HG03460 (cell line): Measurements from ENCODE around the gene C5orf58.

Source experiments
- ATAC-seq: cut with Tn5 transposase; IDR thresholded peaks from one replicate; pipeline ENCODE4 v1.9.1; 2021; ENCODE audit not compliant: unreplicated experiment

The C5orf58 gene

GRCh38 chr5:170252720-170253350 lies 20.1 kb downstream of the C5orf58 start:
- ATAC-seq = no peak

DNA sequence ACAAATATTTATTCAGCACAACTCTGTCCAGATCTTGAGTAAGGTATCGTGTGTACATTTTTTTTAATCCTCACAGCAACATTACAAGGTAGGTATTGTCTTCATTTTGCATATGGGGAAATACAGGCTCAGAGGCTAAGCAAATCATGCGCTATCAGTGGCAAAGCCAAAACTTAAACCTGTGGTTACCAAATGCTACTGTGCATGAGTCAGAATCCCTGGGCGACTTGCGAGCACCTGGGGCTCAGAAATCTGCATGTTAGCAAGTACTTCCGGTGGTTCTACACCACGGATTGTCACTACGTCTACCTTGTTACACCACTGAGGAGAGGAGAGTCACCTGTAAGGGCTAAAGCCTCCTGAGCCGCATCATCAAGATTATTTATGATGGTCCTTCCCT lies 21.3 kb downstream of the C5orf58 start:
- ATAC-seq = peak; percentile 95

GRCh38 chr5:170256571-170256970 lies 23.8 kb downstream of the C5orf58 start:
- no peak for ATAC-seq

DNA sequence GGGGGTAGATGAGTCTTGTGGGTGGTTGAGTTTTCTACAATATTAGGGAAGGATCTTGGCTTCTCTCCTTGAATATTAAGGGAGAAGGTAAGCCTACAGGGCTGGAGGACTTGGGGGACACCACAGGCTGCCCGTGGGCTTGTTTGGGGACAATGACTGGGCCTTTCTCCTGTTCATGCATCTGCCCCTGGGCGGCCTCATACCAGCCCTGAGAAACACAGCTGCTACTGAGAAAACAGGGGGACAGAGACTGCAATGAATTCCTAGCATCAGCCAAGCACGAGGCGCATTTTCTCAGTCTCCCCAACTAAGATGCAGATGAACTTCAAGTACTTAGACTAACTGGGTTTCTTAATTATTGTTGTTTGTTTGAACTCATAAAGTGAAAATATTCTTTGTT lies 24.6 kb downstream of the C5orf58 start:
- no peak for ATAC-seq

GRCh38 chr5:170261528-170262043 lies 28.8 kb downstream of the C5orf58 start:
- no peak for ATAC-seq

DNA sequence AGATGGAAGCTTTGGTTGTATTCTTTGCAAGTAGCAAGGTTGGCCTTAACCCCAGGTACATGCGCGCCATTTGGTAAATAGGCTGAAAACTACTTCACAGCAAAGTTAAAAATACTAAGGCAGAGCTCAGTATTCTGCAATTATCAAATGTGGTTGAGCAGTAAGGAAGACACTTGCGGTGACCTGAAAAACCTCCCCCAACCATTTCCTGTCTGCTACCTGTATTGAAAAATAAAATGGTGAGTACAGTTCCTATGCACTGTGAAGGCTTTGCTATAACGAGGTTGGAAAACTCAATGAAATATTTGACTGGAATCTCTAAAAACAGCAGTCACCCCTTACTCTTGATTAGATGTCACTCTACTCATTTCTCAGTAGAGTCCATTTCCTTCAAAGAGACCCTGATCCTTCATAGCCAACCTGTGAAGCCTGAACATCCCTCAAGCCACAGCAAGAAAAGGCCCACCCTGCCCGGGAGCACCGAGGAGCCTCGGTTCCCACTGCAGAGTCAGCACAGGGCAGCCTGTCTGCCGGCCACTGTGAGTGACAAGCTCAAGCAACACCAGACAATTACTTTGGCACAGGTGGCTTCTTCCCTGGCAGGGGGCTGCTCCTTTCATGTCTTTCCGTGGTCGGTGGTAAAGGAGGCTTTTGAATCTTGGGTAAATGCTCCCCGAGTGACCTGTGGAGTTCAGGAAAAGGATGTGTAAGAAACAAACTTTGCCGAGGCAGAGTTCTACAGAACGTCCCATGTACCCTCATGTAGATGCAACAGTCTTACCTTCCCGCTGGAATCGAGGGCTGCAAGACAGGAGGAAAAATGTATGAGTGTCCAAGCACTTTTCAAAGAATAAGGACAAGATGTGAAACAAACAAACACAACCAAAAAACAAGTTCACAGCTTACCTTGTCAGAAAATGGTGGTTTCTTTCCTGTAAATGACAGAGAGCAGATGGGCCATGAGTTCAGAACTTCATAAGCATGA lies 29.6 kb downstream of the C5orf58 start:
- no peak for ATAC-seq

DNA sequence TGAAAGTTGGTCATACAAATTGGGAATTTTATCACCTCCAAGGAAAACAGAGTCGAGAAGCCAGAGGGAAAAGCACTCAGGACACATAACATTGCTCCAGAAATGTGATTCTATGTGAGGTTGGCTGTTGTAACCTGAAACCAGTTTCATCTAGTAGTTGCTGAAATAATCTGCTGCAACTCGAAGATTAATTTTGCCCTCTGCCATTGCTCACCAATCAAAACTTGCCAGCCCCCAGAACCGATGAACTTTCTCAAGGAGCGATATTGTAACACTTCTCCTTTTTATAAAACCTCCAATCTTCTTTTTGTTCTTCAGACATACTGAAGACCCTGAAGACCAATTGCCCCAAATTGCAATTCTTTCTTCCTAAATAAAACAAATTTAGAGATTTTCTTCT lies 31.1 kb downstream of the C5orf58 start:
- ATAC-seq = no peak

- ATAC-seq = no peak
Observed at GRCh38 chr5:170265522-170265921, 32.7 kb downstream of the C5orf58 start.

- ATAC-seq = no peak
Observed at GRCh38 chr5:170266570-170267381, 34.0 kb downstream of the C5orf58 start.

- ATAC-seq = peak; percentile 86
Observed at GRCh38 chr5:170267431-170268152, 34.8 kb downstream of the C5orf58 start.

DNA sequence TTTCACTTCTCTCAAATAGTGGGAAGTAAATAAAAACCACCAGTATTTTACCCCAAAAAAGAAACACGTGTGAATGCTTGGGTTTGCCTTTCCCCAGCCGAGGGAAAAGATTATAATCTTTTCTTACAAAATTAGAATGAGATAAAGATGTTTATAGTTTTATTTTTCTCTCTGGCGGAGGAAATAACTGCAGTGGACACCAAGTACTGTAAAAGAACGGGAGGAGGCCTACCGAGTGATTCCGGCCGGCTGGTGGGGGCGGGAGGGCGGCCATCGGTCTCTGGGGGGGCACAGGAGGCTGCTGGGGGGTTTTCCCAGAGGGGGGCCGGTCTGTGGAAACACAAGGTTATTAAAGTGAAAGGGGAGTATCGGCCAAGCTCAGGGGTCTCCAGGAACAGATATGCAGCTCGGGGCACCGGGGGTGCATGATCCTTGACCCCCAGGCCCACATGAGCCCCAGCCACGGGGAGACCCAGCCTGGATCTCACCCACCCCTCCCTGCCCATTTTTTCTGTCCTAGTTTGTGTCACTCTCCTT lies 35.4 kb downstream of the C5orf58 start:
- no peak for ATAC-seq

DNA sequence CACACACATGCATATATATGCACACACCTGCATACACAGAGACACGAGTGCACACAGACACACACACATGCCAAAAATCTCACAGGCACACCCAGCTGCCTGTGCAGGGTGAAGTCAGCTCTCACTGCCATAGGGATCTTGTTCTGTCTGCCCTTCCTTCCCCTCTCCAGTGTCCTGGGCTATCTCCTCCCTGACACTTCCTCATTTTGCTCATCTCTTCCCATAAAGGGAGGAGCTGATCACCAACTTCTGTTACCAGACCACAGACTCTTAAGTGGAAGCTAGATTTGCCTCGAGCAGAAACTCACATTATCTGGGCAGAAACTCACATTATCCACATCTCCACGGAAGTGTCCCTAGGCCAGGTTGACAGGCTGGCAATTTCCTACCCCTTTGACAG lies 36.1 kb downstream of the C5orf58 start:
- no peak for ATAC-seq

GRCh38 chr5:170269579-170269978 lies 36.8 kb downstream of the C5orf58 start:
- no peak for ATAC-seq

- no peak for ATAC-seq
Observed at GRCh38 chr5:170270293-170271069, 37.7 kb downstream of the C5orf58 start.

DNA sequence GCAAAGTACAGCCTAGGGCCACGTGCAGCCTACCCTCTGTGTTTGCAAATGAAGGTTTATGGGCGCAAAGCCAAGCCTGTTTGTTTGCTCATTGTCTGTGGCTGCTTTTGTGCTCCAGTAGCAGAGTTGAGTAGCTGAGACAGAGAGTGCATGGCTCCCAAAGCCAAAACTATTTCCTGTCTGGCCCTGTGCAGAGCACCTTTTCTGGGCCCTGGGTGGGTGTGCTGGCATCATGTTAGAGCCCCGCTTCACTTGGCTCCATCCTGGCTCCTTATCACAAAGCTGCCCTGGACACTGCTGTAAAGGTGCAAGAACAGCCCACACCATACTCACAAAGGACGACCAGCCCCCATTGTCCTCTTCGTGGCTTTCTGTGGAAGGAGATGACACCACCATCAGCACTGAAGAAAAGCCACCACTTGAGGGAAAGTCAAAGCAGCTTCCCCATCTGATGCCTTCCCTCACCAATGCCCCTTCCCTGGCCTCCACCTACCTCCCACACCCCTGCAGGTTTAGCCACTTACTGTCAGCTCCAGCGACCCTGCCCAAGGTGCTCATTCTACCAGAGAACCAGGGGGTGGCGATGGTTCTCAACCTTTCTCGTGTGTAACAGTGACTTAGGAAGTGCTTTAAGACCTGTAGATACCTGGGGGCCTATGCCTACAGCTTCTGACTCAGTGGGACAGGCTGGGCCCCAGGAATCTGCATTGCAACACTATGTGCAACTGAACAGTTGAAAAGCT lies 41.4 kb downstream of the C5orf58 start:
- no peak for ATAC-seq

DNA sequence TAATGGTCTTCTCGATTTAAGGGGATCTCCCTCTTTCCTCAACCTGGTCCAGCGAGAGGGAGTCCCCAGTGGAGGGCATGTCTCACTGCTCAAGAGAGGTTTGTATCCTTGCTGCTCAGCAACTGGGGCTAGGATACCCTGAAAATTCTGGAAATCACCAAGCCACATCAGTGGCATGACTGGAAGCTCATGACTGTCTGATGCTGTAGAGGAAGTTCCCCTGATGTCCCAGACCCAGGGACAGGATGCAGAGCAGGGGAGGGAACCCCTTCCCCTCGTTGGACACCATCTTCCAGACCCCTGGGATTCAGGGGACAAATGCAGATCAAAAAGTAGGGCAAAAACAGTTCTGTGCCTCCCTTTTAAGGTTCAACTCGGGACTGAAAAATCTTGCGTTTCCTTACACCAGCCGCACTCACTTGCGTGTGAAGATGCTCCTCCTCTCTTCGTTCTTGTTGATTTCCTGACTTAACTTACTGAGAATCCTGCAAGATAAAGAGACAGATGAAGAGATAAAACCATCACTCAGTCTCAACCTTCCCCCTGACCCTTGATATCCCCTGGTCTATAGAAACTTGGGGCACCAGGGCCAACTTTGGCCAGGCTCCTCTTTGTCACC lies 42.7 kb downstream of the C5orf58 start:
- ATAC-seq = no peak

DNA sequence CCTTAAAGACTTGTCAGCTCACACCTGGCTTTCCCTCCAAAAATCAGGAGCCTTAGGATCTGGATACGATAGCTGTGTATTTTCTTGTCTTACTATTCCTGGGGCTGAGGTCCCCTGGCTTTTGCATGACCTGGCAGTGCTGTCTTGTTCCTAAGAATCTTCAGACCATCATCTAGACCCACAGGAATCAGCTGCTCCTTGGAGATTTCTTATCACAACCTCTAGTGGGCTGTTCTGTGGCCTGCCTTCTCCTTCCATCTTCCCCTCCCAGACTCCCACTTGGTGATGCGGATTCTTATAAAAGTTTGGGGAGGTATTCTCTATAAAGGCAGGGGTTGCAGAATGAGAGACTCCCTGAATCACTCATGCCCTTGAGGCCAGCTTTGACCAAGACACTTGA lies 43.4 kb downstream of the C5orf58 start:
- ATAC-seq = no peak

DNA sequence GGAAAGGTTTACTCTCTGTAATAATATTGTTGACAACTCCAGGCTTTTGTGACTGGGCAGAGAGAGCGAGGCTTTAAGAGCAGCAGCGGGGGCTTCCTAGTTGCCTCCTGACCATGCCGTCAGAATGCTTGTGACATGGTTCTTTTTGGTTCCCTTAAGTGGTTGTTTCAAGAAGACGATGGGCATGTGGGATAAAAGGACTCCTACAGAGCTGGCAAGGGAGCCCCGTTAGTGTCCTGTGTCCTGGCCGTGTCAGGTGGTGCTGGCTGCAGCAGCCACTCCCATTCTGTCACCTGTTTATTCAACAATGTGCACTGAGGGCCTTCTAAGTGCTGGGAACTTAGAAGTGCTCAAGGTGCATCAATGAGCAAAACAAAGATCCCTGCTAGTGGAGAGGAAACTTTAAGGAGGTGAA lies 45.1 kb downstream of the C5orf58 start:
- ATAC-seq = no peak
